GM15510 (cell line): Measurements from ENCODE around the gene MFRP.

ENCODE experiments used
- POLR2A ChIP-seq: IDR thresholded peaks from 3 replicates; pipeline ENCODE4 v1.6.1; 2011; ENCODE audit warnings: borderline replicate concordance; ENCODE audit not compliant: insufficient read length; ENCODE audit errors: extremely low read depth

Gene MFRP

DNA sequence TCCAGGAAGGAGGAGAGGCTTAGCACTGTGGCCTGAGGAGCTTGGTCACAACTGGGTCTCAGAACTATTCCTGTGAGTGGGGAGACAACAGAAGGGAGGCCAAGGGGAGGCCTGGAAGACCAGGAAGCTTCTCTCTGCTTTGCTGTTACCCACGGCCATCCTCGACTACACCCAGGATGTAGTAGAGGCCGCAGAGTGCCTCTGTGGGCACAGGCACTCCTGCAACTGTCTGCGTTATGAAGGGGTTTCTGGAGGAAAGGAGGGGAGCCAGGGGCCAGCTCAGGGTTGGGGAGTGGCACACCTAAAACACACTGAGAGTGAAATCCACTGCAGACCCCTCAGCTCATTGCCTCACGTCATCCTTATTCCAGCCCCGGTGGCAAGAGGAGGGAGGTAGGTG, 3.8 kb upstream of the MFRP start:
- TF ChIP-seq POLR2A: no peak

DNA sequence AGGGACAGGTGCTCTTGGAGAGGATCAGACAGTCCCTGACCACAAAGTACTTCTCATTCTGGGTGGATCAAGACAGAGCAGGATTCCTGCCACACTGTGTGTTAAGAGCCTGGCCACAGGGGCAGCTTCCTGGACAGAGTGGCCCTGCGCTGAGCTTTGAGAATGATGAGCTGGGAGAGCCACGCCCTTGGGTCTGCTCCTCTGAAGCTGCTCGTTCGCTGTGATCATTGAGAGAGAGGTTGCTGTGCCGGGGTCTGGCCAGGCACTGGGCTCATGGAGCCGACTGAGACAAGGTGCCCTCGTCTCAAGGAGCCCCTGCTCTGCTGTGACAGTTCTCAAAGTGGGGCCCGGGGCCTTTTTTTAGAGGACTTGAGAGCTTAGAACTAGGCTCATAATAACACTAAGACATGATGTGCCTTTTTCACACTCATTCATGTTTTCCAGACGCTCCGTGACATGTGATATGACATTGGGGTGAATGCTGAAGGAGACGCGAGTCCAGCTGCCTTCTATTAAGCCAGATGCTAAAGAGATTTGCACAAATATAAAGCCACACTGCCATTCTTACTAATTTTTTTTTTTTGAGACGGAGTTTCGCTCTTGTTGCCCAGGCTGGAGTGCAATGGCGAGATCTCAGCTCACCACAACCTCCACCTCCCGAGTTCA, 1.6 kb upstream of the MFRP start:
- no peak for TF ChIP-seq POLR2A

DNA sequence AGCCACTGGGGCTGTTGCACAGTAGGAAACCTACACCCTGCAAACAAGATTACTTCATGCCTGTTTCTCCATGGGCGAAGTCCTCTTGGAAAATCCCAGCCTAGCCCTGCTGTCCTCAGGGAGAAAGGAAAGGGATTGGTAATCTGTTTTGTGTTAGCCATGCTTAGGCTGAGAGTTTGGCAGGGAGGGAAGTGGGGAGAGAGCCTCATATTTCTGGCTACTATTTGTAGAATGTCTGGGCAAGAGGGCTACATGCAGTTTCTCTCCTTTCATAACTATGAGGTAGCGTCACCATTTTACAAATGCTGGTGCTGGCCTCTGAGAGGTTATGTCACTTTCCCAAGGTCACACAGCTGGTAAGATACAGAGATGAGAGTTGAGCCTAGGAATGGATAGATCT, 737 bp upstream of the MFRP start:
- no peak for TF ChIP-seq POLR2A

DNA sequence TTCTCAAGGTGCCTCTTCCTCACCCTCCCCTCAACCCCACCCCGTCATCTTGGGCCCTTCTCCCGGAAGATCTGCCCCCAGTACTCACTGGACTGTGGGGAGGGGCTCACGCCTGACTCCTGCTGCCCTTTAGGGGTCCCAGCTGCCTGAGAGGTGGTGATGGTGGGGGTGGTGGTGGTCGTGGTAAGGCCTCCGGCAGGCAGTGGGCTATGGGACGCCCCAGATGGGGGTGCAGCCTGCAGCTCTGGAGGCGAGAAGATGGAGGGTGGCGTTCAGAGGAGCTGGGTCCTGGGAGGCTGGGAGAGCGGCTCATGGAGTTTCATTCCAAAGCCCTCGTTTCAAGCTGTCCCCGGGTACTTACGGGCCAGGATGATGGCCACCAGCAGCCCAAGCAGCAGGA, 820 bp downstream of the MFRP start:
- TF ChIP-seq POLR2A: no peak

DNA sequence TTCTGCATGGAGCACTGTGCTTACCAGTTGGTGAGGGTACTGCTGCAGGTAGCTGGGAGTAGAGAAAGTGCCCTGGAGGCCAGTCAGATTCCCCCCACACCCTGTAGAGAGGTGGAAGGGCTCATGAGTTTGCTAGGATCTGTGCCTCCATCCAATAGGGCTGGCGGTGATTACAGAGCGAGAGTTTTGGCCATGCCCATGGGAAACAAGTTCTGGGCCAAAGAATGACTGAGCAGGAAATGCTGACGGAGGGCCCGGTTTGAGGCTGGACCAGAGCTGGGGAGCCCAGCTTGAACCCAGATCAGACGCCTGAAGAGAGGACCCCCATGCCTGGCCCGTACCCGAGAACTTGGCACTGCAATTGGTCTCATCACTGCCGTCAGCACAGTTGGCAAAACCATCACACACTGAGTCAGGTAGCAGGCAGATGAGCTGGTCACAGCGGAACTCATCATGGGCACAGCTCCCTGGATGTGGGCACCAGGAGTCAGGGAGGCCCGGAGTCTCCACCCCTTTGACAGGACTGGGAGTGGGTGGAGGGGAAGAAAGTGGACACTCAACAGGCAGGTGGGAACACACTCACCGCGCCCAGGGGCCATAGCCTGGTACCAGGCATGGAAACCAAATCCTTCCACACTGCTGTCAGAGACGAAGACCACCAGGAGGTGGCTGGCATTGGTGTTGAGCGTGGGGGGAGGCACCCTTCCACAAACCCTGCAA, 2.1 kb downstream of the MFRP start:
- no peak for TF ChIP-seq POLR2A

DNA sequence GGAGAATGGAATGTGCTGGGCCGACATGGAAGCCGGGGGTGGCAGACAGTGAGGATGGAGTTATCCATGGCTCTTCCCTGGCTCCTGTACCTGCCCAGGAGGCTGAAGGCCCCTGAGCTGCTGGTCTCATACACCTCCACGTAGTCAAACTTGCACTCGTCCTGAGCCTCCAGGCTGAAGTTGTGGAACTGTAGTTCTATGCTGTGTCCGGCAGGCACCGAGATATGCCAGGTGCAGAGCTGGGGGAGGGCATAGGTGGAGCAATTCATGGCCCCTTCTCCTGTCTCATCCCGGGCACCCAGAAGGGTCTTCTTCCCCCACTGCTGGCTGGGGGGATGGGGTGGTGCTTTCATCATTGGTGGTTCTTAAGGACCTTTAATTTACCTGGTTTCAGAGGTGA, 2.8 kb downstream of the MFRP start:
- no peak for TF ChIP-seq POLR2A

DNA sequence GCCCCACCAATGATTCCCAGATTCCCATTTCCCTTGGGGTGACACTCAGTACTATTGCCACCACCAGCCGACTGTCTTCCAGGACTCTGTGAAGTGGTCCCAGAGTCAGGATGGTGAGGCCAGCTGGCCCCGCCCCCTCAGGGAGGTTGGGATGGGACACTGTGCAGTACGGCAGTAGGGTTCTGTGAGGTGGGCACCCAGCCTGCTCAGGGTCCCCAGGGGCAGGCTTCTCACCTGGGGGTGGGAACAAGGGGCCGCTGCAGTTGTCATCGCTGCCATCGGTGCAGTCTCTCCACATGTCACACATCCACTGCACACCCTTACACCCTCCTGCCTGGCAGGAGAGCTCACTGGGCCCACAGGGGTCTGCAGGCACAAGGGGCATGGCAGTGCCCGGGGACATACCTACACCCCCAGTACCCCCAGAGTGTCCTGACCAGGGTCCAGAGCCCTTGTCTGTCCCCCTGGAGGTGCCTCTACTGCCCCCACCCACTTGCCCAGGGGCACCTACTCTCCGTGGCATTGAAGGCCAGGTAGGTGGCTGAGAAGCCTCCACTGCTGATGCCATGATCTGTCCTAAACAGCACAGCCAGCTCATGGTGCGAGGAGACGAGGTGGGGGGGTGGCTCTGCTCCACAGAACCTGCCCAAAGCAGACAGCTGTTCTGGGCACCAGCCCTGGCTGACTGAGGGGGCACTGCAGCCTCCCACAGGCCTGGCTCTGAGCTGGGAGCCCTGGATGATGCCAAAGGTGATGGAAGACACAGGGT, 4.0 kb downstream of the MFRP start:
- TF ChIP-seq POLR2A: no peak

DNA sequence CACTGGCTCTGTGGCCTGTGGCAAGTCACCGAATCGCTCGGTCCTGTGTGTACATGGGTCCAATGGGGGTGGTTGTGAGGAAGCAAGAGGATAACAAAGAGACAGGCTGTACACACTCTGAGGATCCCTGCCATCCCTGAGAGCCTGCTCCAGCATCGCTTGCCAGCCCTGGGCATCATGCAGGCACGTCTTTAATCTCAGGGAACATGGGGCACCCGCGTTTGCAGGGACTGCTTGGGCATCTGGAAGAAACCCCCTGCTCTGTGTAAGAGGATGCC, 4.5 kb downstream of the MFRP start:
- no peak for TF ChIP-seq POLR2A

DNA sequence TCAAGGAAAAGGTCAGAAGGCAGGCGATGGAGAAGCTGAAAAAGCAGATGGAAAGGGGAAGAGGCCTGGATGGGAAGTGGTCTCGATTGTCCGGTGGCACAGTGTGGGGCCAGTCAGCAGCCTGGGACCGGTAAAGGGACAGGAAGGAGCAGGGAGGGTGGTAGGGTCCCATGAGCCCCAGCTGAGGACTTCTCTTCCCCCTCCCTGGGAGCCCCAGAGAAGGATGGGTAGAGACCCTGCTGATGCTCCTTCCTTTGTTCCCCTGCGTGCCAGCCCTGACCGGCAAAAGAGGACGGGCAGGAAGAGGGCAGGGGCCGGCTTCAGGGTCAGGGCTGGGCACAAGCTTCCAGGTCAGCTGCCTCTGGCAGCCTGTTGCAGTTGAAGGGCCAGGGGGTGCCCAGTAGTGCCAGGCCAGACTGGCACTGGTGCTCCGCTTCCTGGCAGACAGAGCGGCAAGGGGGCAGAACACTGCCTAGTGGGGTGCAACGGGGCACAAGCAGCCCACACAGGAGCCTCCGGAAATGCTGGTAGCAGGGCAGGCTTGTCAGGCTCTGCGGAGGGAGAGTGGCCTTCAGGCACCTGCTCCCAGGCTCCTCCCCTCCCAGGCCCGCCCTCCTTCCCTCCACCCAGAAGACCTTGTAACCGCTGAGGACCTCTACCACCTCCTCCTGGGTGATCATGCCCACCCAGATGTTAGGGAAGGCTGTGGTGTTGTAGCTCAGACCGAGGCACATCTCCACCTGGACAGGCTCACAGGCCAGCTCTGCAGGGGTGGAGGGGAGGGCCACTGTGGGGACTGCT, 5.1 kb downstream of the MFRP start:
- no peak for TF ChIP-seq POLR2A

DNA sequence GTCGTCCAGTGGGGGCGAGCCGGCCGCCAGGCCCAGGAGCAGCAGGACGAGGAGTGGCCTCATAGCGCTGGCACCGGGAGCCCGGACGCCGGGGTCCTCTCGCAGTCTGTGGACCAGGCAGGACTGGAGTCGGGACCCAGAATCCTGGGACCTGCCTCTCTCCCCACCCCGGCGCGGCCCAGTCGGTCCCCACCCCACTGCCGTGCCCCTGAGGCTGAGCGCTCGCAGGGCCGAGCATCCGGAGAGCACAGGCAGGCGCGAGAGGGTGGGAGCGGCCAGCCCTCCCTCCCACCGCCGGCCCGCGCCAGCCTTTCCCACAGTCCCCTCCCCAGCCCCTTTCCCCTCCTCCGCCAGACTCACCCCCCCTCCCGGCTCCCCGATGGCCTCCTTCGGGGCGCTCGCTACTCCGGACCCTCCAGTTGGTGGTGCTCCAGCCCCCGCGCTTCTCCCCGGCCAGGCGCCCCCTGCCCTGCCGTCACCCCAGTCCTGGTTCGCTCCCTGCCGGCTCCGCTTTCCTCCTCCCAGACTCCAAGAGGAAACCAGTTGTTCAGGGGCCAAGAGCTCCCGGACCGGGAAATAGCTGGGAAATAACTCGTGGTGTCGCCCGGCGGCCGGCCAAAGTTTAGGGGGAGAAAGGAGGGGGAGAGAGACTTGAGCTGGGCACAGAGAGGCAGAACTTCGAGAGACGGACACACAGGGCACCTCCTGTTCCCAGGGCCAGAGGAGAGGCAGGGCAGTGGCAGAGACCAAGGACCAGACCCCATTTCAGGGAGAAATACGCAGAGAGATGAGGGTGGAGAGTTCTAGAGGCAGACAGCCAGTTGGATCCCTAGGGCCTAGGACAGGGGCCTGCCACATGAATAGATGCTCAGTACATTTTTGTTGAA, 5.9 kb downstream of the MFRP start, which contains the start of gene C1QTNF5:
Gene C1QTNF5 (minus strand): TSS at position 549 of the 887 bp plus-strand sequence. CDS start 486 bp downstream, at position 63.
- no peak for TF ChIP-seq POLR2A

DNA sequence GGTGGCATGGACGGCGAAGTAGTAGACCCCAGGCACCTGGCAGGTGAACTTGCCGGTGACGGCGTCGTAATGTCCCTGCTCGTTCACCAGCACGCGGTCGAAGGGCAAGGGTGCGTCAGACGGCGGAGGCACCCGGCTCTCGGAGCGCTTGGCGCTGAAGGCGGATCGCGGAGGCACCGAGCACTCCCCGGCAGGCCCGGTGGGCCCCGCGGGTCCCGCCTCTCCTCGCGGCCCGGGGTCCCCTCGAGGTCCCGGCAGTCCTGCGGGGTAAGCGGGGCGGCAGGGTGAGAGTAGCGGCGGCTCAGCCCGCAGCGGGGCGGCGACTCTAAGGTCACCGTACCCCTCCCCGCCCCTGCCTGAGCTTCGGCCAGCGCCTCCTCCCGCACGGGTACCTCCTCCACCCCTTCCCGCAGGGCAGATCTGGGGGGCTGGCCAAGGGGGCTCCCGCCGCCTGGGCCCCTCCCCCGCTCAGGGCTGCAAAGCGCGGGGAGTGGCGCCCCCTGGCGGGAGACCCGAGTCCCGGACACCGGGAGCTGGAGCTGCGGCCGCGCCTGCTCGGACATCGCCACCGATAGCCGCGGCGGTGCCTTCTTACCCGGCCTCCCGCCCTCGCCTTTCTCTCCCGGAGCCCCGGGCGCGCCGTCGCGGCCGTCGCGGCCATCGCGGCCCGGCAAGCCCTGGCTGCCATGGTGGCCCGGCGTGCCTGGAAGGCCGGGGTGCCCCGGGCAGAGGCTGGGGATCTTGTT, 6.7 kb downstream of the MFRP start:
- TF ChIP-seq POLR2A: no peak

DNA sequence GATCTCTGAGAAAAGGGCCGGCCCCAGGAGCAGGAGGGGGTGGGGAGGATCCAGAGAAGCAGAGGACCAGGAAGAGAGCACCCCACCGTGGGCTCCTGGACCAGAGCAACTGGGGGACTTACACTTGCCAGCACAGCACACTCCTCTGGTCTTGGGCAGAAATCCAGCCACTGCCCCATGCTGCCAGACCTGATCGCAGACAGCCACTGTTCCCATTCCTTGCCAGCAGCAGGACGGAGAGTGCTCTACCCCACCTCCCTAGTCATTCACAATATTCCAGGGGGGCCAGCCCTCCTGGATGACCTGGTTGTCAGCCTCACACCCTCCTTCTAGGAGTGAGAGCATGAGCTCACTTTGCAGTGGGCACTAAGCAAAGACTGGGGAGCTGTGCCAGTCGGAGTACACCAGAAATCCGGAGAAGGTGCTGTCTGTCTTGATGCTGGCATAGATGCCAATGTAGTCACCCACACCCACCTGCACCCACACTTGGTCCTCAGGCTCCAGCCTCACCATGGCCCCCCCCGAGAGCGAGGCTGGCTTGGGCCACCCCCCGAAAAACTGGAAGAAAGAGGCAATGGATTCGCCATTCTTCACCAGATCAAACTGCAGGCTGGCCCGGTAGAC, 7.4 kb downstream of the MFRP start:
- no peak for TF ChIP-seq POLR2A

DNA sequence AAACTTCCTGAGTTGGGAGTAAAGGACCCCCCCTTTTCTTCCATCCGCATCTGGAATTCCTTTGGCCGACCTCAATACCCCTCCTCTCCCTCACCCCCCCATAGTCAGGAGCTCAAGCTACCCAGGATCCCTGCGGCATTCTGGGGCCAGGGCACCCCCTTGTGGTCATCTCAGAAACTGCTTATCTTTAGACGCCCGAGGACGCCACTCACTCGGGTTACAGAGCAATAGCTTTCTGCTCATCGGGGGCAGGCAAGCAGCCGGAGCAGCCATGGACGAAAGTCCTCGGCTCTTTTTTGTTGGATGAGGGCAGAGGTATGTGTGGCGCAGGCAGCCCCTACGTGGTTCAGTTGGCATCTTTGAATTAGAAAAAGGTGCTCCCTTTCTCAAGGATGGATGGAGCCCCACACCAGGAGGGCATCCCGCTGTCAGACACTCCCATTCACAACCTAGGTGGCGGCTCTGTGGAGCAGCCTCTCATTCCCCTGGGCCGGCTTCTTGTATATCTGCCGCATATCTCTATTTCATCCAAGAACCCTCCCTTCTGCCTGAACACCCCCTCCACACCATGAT, 8.1 kb downstream of the MFRP start:
- TF ChIP-seq POLR2A: no peak
